SU-DHL-6 (cell line): ENCODE data around the gene TTC8.

ENCODE experiments used
- H2AFZ ChIP-seq: fragments of 200-600 bp; sonication (generic); 2 replicates; pipeline ENCODE4 v1.6.1; 2014; ENCODE audit warnings: low read depth, mild to moderate bottlenecking, moderate library complexity, mixed read lengths, antibody characterized with exemption, low read length; ENCODE audit not compliant: severe bottlenecking
- H3F3A ChIP-seq: fragments of 200-600 bp; shearing (Covaris generic); 2 replicates; pipeline ENCODE4 v1.6.0; 2016; ENCODE audit warnings: antibody characterized with exemption, mild to moderate bottlenecking; ENCODE audit not compliant: insufficient read depth
- H3K27ac ChIP-seq: fragments of 200-600 bp; sonication (generic); 2 replicates; pipeline ENCODE4 v1.5.1; 2016; ENCODE audit warnings: low read depth, mild to moderate bottlenecking, low read length, moderate library complexity, mixed read lengths
- H3K27me3 ChIP-seq: fragments of 200-600 bp; sonication (generic), shearing (Covaris generic); 2 replicates; pipeline ENCODE4 v1.6.0; 2014; ENCODE audit warnings: mild to moderate bottlenecking, low read length
- H3K36me3 ChIP-seq: fragments of 200-600 bp; sonication (generic); 2 replicates; pipeline ENCODE4 v1.6.1; 2014; ENCODE audit warnings: mild to moderate bottlenecking, low read length, mixed read lengths
- H3K4me2 ChIP-seq: fragments of 300-600, 200-600 bp; shearing (Covaris generic), sonication (generic); 2 replicates; pipeline ENCODE4 v1.6.0; 2014; ENCODE audit warnings: low read length, low read depth, mild to moderate bottlenecking; ENCODE audit not compliant: poor library complexity, severe bottlenecking
- H3K4me3 ChIP-seq: fragments of 200-600 bp; sonication (generic); 2 replicates; pipeline ENCODE4 v1.5.1; 2014; ENCODE audit warnings: antibody characterized with exemption, low read length, mild to moderate bottlenecking, mixed read lengths; ENCODE audit not compliant: insufficient read depth, poor library complexity, severe bottlenecking
- H3K79me2 ChIP-seq: fragments of 200-600 bp; sonication (generic); 2 replicates; pipeline ENCODE4 v1.6.1; 2014; ENCODE audit warnings: mild to moderate bottlenecking, low read length, moderate library complexity; ENCODE audit not compliant: insufficient read depth
- H3K9ac ChIP-seq: fragments of 200-600 bp; sonication (generic); 2 replicates; pipeline ENCODE4 v1.7.0; 2014; ENCODE audit warnings: mild to moderate bottlenecking, low read length
- H3K9me2 ChIP-seq: fragments of 200-600 bp; sonication (generic); replicated peaks from 2 replicates; pipeline ENCODE4 v1.6.1; 2014; ENCODE audit warnings: low read length; ENCODE audit not compliant: insufficient read depth
- H3K9me3 ChIP-seq: fragments of 200-600 bp; sonication (generic); 2 replicates; pipeline ENCODE4 v1.6.1; 2014; ENCODE audit warnings: low read length, mixed read lengths; ENCODE audit not compliant: insufficient read depth
- H4K20me1 ChIP-seq: fragments of 200-600 bp; sonication (generic); 2 replicates; pipeline ENCODE4 v1.6.1; 2014; ENCODE audit warnings: low read depth, mild to moderate bottlenecking, antibody characterized with exemption, low read length, moderate library complexity, mixed read lengths
- EZH2phosphoT487 ChIP-seq: fragments of 200-600 bp; sonication (generic), shearing (Covaris generic); conservative IDR thresholded peaks from 2 replicates; pipeline ENCODE4 v1.6.1; 2018; ENCODE audit warnings: mild to moderate bottlenecking, antibody characterized with exemption, low read length, moderate library complexity, mixed read lengths
- TF ChIP-seq, protein P1 (sequence below): fragments of 200-600 bp; sonication (generic); IDR thresholded peaks from one replicate; pipeline ENCODE4 v1.5.1; 2017; ENCODE audit warnings: antibody characterized with exemption, mild to moderate bottlenecking, low read length, moderate library complexity; ENCODE audit not compliant: insufficient read depth, poor library complexity, severe bottlenecking

TTC8 gene

DNA sequence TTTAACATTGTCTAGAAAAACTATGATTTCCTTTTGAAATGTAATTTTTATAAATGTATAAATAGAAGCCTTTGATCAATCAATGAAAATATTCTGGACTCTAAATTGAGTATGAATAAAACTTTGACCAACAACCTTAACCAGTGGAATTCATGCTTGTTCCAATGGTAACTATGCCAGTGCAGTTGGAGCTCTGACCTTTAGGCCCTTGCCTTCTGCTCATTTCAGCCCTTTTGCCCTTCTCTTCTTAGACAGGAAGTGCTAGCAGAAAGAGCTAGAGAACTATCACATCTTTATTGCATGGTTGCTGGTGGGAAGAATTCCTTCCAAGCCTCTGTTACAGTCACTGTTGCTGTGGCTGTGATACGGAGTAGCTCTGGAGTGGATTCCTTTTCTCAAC lies 39.7 kb downstream of the TTC8 start:
- Histone ChIP-seq H3K4me3 (no peak overlapping the region), H3K36me3 (no peaks in the 10 kb centered on the region), H3K27ac (no peak overlapping the region), H3K9me3 (no peaks in the 10 kb centered on the region), H3F3A (no peaks in the 10 kb centered on the region), H3K79me2 (no peaks in the 10 kb centered on the region), H2AFZ (no peak overlapping the region), H4K20me1 (no peaks in the 10 kb centered on the region), H3K9ac (no peak overlapping the region), H3K9me2 (no peaks in the 10 kb centered on the region), H3K27me3 (no peaks in the 10 kb centered on the region), H3K4me2 (no peak overlapping the region)
- TF ChIP-seq, protein P1, sequence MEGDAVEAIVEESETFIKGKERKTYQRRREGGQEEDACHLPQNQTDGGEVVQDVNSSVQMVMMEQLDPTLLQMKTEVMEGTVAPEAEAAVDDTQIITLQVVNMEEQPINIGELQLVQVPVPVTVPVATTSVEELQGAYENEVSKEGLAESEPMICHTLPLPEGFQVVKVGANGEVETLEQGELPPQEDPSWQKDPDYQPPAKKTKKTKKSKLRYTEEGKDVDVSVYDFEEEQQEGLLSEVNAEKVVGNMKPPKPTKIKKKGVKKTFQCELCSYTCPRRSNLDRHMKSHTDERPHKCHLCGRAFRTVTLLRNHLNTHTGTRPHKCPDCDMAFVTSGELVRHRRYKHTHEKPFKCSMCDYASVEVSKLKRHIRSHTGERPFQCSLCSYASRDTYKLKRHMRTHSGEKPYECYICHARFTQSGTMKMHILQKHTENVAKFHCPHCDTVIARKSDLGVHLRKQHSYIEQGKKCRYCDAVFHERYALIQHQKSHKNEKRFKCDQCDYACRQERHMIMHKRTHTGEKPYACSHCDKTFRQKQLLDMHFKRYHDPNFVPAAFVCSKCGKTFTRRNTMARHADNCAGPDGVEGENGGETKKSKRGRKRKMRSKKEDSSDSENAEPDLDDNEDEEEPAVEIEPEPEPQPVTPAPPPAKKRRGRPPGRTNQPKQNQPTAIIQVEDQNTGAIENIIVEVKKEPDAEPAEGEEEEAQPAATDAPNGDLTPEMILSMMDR, result no peak
- no peak for TF ChIP-seq EZH2phosphoT487

DNA sequence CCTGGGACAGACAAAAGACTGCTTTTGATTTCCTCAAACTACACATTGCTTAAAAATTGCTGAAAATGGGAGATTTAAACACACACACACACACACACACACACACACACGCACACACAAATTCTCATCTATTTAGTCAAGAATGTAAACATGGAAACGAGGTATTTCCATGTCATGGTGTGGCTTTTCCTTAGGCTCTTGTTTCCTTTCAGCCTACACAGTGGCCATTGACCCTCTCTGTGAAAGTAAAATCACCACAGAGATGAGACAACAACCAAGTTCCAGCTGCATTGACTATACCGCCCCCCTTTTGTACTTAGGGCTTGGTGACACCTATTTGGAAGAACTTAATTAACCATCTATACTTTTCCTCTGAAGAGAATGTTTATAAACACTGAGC lies 41.9 kb downstream of the TTC8 start:
- no peak overlapping the region for H2AFZ ChIP-seq
- no peak overlapping the region for H3K4me2 ChIP-seq
- no peaks in the 10 kb centered on the region for H3K36me3 ChIP-seq
- no peaks in the 10 kb centered on the region for H3K79me2 ChIP-seq
- no peak overlapping the region for H3K9ac ChIP-seq
- H4K20me1 ChIP-seq, result no peaks in the 10 kb centered on the region
- TF ChIP-seq, protein P1, result no peak
- TF ChIP-seq EZH2phosphoT487, result no peak
- H3K27me3 ChIP-seq, result no peaks in the 10 kb centered on the region
- H3K9me3 ChIP-seq, result no peaks in the 10 kb centered on the region
- H3F3A ChIP-seq, result no peaks in the 10 kb centered on the region
- no peak overlapping the region for H3K27ac ChIP-seq
- H3K4me3 ChIP-seq, result no peak overlapping the region
- H3K9me2 ChIP-seq, result no peaks in the 10 kb centered on the region

DNA sequence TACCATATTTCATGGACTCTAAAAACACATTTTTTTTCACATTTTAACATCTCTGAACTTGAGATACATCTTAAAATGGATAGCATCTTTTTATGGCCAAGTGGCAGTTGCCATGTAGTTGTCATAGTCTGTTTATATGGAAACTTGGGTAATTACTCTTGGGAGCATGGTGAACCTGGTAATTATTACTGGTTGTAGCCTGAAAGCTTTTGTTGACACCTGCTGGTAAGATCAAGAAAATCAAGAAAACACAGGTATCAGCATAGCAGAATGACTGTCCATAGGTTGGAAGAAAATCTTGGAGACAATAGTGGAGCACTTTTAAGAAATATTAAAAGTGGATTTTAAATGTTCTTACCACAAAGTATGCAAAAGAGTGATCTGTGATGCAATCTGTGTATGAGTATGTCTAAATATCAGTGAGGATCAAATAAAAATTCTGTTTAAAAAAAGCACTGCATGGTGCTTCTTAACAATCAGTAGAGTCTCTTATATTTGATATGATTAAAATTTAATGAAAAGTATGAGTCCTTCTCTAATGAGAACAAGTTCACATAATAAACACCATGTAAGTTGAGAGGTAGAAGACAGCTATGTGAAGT lies 44.2 kb downstream of the TTC8 start:
- Histone ChIP-seq H3K27me3 (no peaks in the 10 kb centered on the region), H3F3A (no peaks in the 10 kb centered on the region), H3K4me2 (no peak overlapping the region), H3K4me3 (no peak overlapping the region), H3K9ac (no peak overlapping the region), H3K79me2 (no peaks in the 10 kb centered on the region), H2AFZ (no peak overlapping the region), H3K9me3 (no peaks in the 10 kb centered on the region), H3K36me3 (no peaks in the 10 kb centered on the region), H3K9me2 (no peaks in the 10 kb centered on the region), H4K20me1 (no peaks in the 10 kb centered on the region), H3K27ac (no peak overlapping the region)
- TF ChIP-seq, protein P1, result no peak
- no peak for TF ChIP-seq EZH2phosphoT487

DNA sequence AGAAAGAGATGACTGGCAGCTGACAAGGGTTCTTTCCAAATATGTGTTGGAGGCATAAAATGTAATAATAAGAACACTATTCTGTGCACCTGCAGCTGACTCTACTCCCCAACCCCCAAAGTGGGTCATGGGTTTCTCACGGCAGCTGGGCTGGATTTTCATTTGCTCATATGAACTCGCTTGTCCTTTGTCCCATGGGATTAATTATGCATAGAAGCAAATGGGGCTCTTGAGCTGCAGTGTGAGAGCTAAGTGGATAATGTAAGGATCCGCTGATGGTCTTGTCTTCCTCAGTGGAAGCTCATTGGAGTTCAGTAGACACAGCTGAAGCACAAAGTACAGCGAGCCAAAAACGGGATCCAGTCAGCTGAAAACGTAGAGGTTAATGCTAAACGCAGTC lies 46.3 kb downstream of the TTC8 start:
- no peaks in the 10 kb centered on the region for H3K27me3 ChIP-seq
- no peak overlapping the region for H3K4me3 ChIP-seq
- no peak overlapping the region for H3K27ac ChIP-seq
- TF ChIP-seq, protein P1, result no peak
- TF ChIP-seq EZH2phosphoT487, result no peak
- H3K36me3 ChIP-seq, result no peaks in the 10 kb centered on the region
- H3F3A ChIP-seq, result no peaks in the 10 kb centered on the region
- no peak overlapping the region for H3K9ac ChIP-seq
- no peaks in the 10 kb centered on the region for H3K9me3 ChIP-seq
- no peaks in the 10 kb centered on the region for H3K79me2 ChIP-seq
- H3K9me2 ChIP-seq, result no peaks in the 10 kb centered on the region
- H3K4me2 ChIP-seq, result no peak overlapping the region
- no peak overlapping the region for H2AFZ ChIP-seq
- H4K20me1 ChIP-seq, result no peaks in the 10 kb centered on the region
